ENCODE results near the gene MACROD1. TPM values are rescaled to one million over a fixed set of nuclear protein-coding genes. Genes with fewer than 3 reads are reported as not detected.

The MACROD1 gene
- total RNA-seq, 1 donor from 2014 or later = 26.5 TPM

GRCh38 chr11:64099436-64099835 is 66.5 kb downstream of the MACROD1 start:
- no peak for TF ChIP-seq CTCF (IDR thresholded peaks at IDR 0.05)

GRCh38 chr11:64098318-64098831 is 67.5 kb downstream of the MACROD1 start:
- H3K9me3 ChIP-seq = no peaks in the 10 kb centered on the region
- TF ChIP-seq CTCF (IDR thresholded peaks at IDR 0.05) = no peak
- no peaks in the 10 kb centered on the region for H3K36me3 ChIP-seq
- no peaks in the 10 kb centered on the region for H3K27me3 ChIP-seq
- intact Hi-C loops (cut with DNase I) = no loop called here
- no peaks in the 10 kb centered on the region for H3K4me1 ChIP-seq
- no peak overlapping the region for H3K27ac ChIP-seq
- no peak for DNase-seq (ENCODE audit: low spot score in 2 of 2)
- H3K4me3 ChIP-seq = no peak overlapping the region

More at GRCh38 chr11:64099436-64099835, 66.5 kb downstream of the MACROD1 start:
- Histone ChIP-seq H3K4me3 (no peak overlapping the region), H3K27me3 (no peaks in the 10 kb centered on the region), H3K27ac (no peak overlapping the region), H3K4me1 (no peaks in the 10 kb centered on the region), H3K9me3 (no peaks in the 10 kb centered on the region), H3K36me3 (no peaks in the 10 kb centered on the region)
- no peak for DNase-seq (ENCODE audit: low spot score in 2 of 2)
- intact Hi-C loops (cut with DNase I) = no loop called here

GRCh38 chr11:64097468-64098317 is 68.2 kb downstream of the MACROD1 start:
- H3K4me1 ChIP-seq = no peaks in the 10 kb centered on the region
- H3K27ac ChIP-seq = no peak overlapping the region
- H3K27me3 ChIP-seq = no peaks in the 10 kb centered on the region

GRCh38 chr11:64096835-64097234 is 69.1 kb downstream of the MACROD1 start:
- Histone ChIP-seq H3K4me1 (no peaks in the 10 kb centered on the region), H3K27ac (no peak overlapping the region), H3K9me3 (no peaks in the 10 kb centered on the region), H3K36me3 (no peaks in the 10 kb centered on the region), H3K27me3 (no peaks in the 10 kb centered on the region), H3K4me3 (no peak overlapping the region)
- DNase-seq (ENCODE audit: low spot score in 2 of 2) = no peak
- intact Hi-C loops (cut with DNase I) = no loop called here
- no peak for TF ChIP-seq CTCF (IDR thresholded peaks at IDR 0.05)

More at GRCh38 chr11:64097468-64098317, 68.2 kb downstream of the MACROD1 start:
- DNase-seq (ENCODE audit: low spot score in 2 of 2) = no peak
- no peaks in the 10 kb centered on the region for H3K36me3 ChIP-seq
- TF ChIP-seq CTCF (IDR thresholded peaks at IDR 0.05) = no peak
- H3K4me3 ChIP-seq = no peak overlapping the region
- no peaks in the 10 kb centered on the region for H3K9me3 ChIP-seq
- intact Hi-C loops (cut with DNase I) = no loop called here

GRCh38 chr11:64095949-64096348 is 70.0 kb downstream of the MACROD1 start:
- no peaks in the 10 kb centered on the region for H3K4me1 ChIP-seq
- H3K27ac ChIP-seq = no peak overlapping the region
- intact Hi-C loops (cut with DNase I) = no loop called here

More at GRCh38 chr11:64095949-64096348, 70.0 kb downstream of the MACROD1 start:
- Histone ChIP-seq H3K4me3 (no peak overlapping the region), H3K9me3 (no peaks in the 10 kb centered on the region), H3K36me3 (no peaks in the 10 kb centered on the region), H3K27me3 (no peaks in the 10 kb centered on the region)
- DNase-seq (ENCODE audit: low spot score in 2 of 2) = no peak
- TF ChIP-seq CTCF (IDR thresholded peaks at IDR 0.05) = no peak

Data from ascending aorta (tissue), 2 donors.